Endothelial cell of umbilical vein (primary cell): ENCODE data around the gene CCDC187. TPM values are rescaled to one million over a fixed set of nuclear protein-coding genes. Genes with fewer than 3 reads are reported as not detected.

Experiments used
- BruUV-seq: library from RNA; stranded (reverse); fragments of 400-500 nt; replicated peaks from 2 replicates; lab custom pipeline; 2021; lab: Mats Ljungman, UMichigan
- CTCF ChIA-PET: fragments of 300-600, 350-600 bp; sonication (Branson Sonifier 250); formaldehyde crosslinking; loops from one replicate; lab custom pipeline; 2021; ENCODE audit warnings: antibody characterized with exemption, inconsistent platforms; lab: Charles Lee
- POLR2A ChIA-PET: fragments of 300-600, 350-600 bp; sonication (Branson Sonifier 250); formaldehyde crosslinking; loops from one replicate; lab custom pipeline; 2021; ENCODE audit warnings: antibody characterized with exemption, inconsistent platforms; lab: Charles Lee
- DNase-seq: peaks from one replicate; pipeline ENCODE4 v3.0.0-alpha.2; 2011; ENCODE audit warnings: low read depth, low spot score
- FAIRE-seq: peaks from 2 replicates; lab custom pipeline; 2011; peaks lifted over from hg19 to GRCh38; lab: Jason Lieb, UNC
- H2AFZ ChIP-seq: 2 replicates; pipeline ENCODE4 v1.6.0; 2012; ENCODE audit warnings: low read depth, low read length, control low read depth, inconsistent platforms
- H3K27ac ChIP-seq: 2 replicates; pipeline ENCODE4 v1.5.1; 2011; ENCODE audit warnings: low read depth, mild to moderate bottlenecking, control low read depth, low read length, moderate library complexity; ENCODE audit not compliant: insufficient read depth
- H3K27me3 ChIP-seq, 2 experiments: 2 replicates each; pipeline versions ENCODE4 v1.6.0 to v1.6.1; 2011; ENCODE audit warnings: low read length in 2 of 2, mixed read lengths in 1 of 2; ENCODE audit not compliant: control insufficient read depth in 2 of 2, insufficient read depth in 2 of 2
- H3K36me3 ChIP-seq, 2 experiments: 2 replicates in 1 of 2; 3 replicates in 1 of 2; pipeline ENCODE4 v1.5.1; 2011; ENCODE audit warnings: low read length in 2 of 2, mild to moderate bottlenecking in 1 of 2, moderate library complexity in 1 of 2; ENCODE audit not compliant: control insufficient read depth in 2 of 2, insufficient read depth in 2 of 2; ENCODE audit errors: extremely low read depth in 1 of 2
- H3K4me1 ChIP-seq: 3 replicates; pipeline ENCODE4 v1.5.1; 2011; ENCODE audit warnings: mild to moderate bottlenecking, low read length; ENCODE audit not compliant: control insufficient read depth, insufficient read depth; ENCODE audit errors: extremely low read depth
- H3K4me2 ChIP-seq: 2 replicates; pipeline ENCODE4 v1.6.1; 2011; ENCODE audit warnings: low read length, control low read depth, mixed read lengths; ENCODE audit not compliant: insufficient read depth
- H3K4me3 ChIP-seq, 3 experiments: fragments of 200-600 bp in 1 of 3; sonication (generic), shearing (Covaris generic) in 1 of 3; replicated peaks in 1 of 3; 2 replicates each; pipeline ENCODE4 v1.5.1; 2011 to 2016; ENCODE audit warnings: control low read depth in 3 of 3, low read length in 3 of 3, mild to moderate bottlenecking in 2 of 3, inconsistent platforms in 1 of 3, low read depth in 1 of 3, moderate library complexity in 1 of 3; ENCODE audit not compliant: insufficient read depth in 1 of 3
- H3K79me2 ChIP-seq: 2 replicates; pipeline ENCODE4 v1.6.0; 2012; ENCODE audit warnings: low read length, inconsistent platforms; ENCODE audit not compliant: control insufficient read depth, insufficient read depth
- H3K9ac ChIP-seq: replicated peaks from 2 replicates; pipeline ENCODE3; 2011; ENCODE audit warnings: low read length, control low read depth; ENCODE audit not compliant: insufficient read depth; ENCODE audit errors: extremely low read depth
- H3K9me1 ChIP-seq: replicated peaks from 3 replicates; pipeline ENCODE4 v1.6.0; 2011; ENCODE audit warnings: mild to moderate bottlenecking, low read length; ENCODE audit not compliant: control insufficient read depth, insufficient read depth; ENCODE audit errors: extremely low read depth
- H3K9me3 ChIP-seq: replicated peaks from 2 replicates; pipeline ENCODE4 v1.5.1; 2012; ENCODE audit warnings: low read length, inconsistent platforms; ENCODE audit not compliant: control insufficient read depth, insufficient read depth
- H4K20me1 ChIP-seq: replicated peaks from 2 replicates; pipeline ENCODE3; 2011; ENCODE audit warnings: mild to moderate bottlenecking, low read length; ENCODE audit not compliant: control insufficient read depth, insufficient read depth; ENCODE audit errors: extremely low read depth
- EZH2 ChIP-seq: IDR thresholded peaks from 2 replicates; pipeline ENCODE4 v1.6.1; 2012; ENCODE audit warnings: borderline replicate concordance, low read depth, mild to moderate bottlenecking, moderate library complexity, low read length, inconsistent platforms; ENCODE audit not compliant: severe bottlenecking
- FOS ChIP-seq: IDR thresholded peaks from 2 replicates; pipeline ENCODE4 v1.6.1; 2011; ENCODE audit warnings: mild to moderate bottlenecking, low read length, moderate library complexity, borderline replicate concordance; ENCODE audit not compliant: insufficient read depth
- GATA2 ChIP-seq: IDR thresholded peaks from 2 replicates; pipeline ENCODE4 v1.7.0; 2011; ENCODE audit warnings: low read depth, mild to moderate bottlenecking, moderate library complexity, mixed read lengths, low read length; ENCODE audit not compliant: insufficient read length, insufficient read depth
- JUN ChIP-seq: IDR thresholded peaks from 2 replicates; pipeline ENCODE4 v1.6.1; 2011; ENCODE audit warnings: borderline replicate concordance, low read depth; ENCODE audit not compliant: insufficient read length, insufficient read depth
- MAX ChIP-seq: IDR thresholded peaks from 2 replicates; pipeline ENCODE4 v1.6.1; 2011; ENCODE audit not compliant: insufficient read depth, insufficient read length
- MYC ChIP-seq: IDR thresholded peaks from one replicate; pipeline ENCODE4 v1.6.1; 2011; ENCODE audit warnings: mild to moderate bottlenecking, low read depth, low read length
- POLR2A ChIP-seq: IDR thresholded peaks from 2 replicates; pipeline ENCODE4 v1.6.1; 2012; ENCODE audit warnings: low read depth, mild to moderate bottlenecking, control low read depth, low read length
- POLR2AphosphoS5 ChIP-seq: IDR thresholded peaks from 2 replicates; pipeline ENCODE4 v1.6.1; 2012; ENCODE audit warnings: low read depth, mild to moderate bottlenecking, control low read depth, low read length, moderate library complexity; ENCODE audit not compliant: insufficient read depth
- dilution Hi-C: fragments of 300-500 bp; cut with MboI; formaldehyde crosslinking; loops from one replicate; pipeline ENCODE4 v1.15.0; 2019; ENCODE audit warnings: low sequenced_read_pairs; ENCODE audit not compliant: extremely low pct_ligation_motif_present
- intact Hi-C: fragments of 100-400 bp; cut with micrococcal nuclease; formaldehyde crosslinking; loops from one replicate; pipeline ENCODE4 v1.10.0; 2022
- polyA plus RNA-seq, 4 experiments: library from polyadenylated mRNA; depleted of rRNA in 3 of 4; stranded (reverse) in 3 of 4; unstranded in 1 of 4; fragments of >200 nt; gene quantifications; 2 replicates each; pipeline versions ENCODE4 v1.2.1 to v1.2.3, GENCODE V29; 2011 to 2012; ENCODE audit warnings: missing spikeins in 1 of 4
- total RNA-seq: library from RNA; stranded (reverse); gene quantifications from 2 replicates; pipeline ENCODE4 v1.2.3, GENCODE V29; 2021
- TF ChIP-seq, protein P1 (sequence below), 2 donors: IDR thresholded peaks; 1 replicate in 1 of 2; 2 replicates in 1 of 2; pipeline ENCODE4 v1.5.1; 2011; ENCODE audit warnings: low read length in 2 of 2, mild to moderate bottlenecking in 2 of 2, moderate library complexity in 2 of 2, control low read depth in 1 of 2, inconsistent platforms in 1 of 2, low read depth in 1 of 2; ENCODE audit not compliant: insufficient read depth in 1 of 2; ENCODE audit errors: extremely low read depth in 1 of 2

Gene CCDC187
- total and polyA plus RNA-seq, 2 donors (not counting 3 experiments of a cell fraction or from before 2014, with no cell fraction given) = not detected

GRCh38 chr9:136337416-136338395, 33.8 kb upstream of the CCDC187 start:
- peaks cover 3% of the 10 kb centered on the region for H3K79me2 ChIP-seq
- H2AFZ ChIP-seq = no peak overlapping the region
- no peak for FAIRE-seq
- BruUV-seq = no TSS peak
- POLR2A ChIA-PET = no interaction called here
- TF ChIP-seq EZH2 = no peak
- TF ChIP-seq POLR2A = no peak
- no peak for TF ChIP-seq GATA2
- no peak for TF ChIP-seq FOS
- no peak for TF ChIP-seq MYC
- peaks cover 5 to 36% of the 10 kb centered on the region in 2 experiments for H3K36me3 ChIP-seq
- no peak overlapping the region for H3K27ac ChIP-seq
- H3K9ac ChIP-seq = no peak overlapping the region
- no peak overlapping the region for H3K4me2 ChIP-seq
- no peaks in the 10 kb centered on the region for H3K9me3 ChIP-seq
- no peaks in the 10 kb centered on the region for H3K9me1 ChIP-seq
- no peak for DNase-seq
- H4K20me1 ChIP-seq = no peaks in the 10 kb centered on the region
- dilution Hi-C loops (no loop called here), intact Hi-C loops (no loop called here)
- no peak overlapping the region for H3K4me3 ChIP-seq
- peaks cover 5% of the 10 kb centered on the region for H3K4me1 ChIP-seq
- no peaks in the 10 kb centered on the region for H3K27me3 ChIP-seq
- CTCF ChIA-PET = interaction anchor here (0.8 to 1.3 kb wide), 4 partner anchors 8 to 28 kb away, joined by 3 to 7 read pairs (median 3); no protein-coding TSS in a partner anchor

DNA sequence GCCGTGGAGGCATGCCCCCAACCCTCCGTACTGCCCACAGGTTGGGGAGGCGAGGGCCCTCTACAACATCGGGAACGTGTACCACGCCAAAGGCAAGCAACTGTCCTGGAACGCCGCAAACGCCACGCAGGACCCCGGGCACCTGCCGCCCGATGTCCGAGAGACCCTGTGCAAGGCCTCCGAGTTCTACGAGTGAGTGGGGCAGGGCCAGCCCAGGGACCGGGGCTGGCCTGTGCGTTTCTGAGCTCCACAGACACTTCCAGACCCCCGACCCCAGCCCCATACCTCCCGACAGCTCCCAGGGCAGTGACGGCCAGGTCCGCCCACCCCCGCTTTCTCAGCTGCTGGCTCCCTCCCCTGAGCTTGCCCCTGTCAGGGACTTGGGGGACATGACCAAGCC, 33.0 kb upstream of the CCDC187 start:
- dilution Hi-C loops = no loop called here
- Histone ChIP-seq H3K4me1 (no peaks in the 10 kb centered on the region), H2AFZ (no peak overlapping the region), H3K4me2 (no peak overlapping the region), H3K4me3 (no peak overlapping the region), H3K36me3 (peaks cover 5 to 36% of the 10 kb centered on the region in 2 experiments), H3K9me1 (no peaks in the 10 kb centered on the region), H3K9ac (no peak overlapping the region), H4K20me1 (no peaks in the 10 kb centered on the region), H3K27ac (no peak overlapping the region), H3K27me3 (no peaks in the 10 kb centered on the region), H3K79me2 (peaks cover 5% of the 10 kb centered on the region), H3K9me3 (no peaks in the 10 kb centered on the region)
- ChIA-PET CTCF (interaction anchor here (1.0 to 1.3 kb wide), 2 partner anchors 9 to 73 kb away, joined by 3 to 7 read pairs; no protein-coding TSS in a partner anchor), POLR2A (no interaction called here)
- FAIRE-seq = no peak
- DNase-seq = no peak
- TF ChIP-seq POLR2A (no peak), POLR2AphosphoS5 (no peak), FOS (no peak), MYC (no peak), EZH2 (no peak), GATA2 (no peak), MAX (no peak), JUN (no peak)
- TF ChIP-seq, protein P1, sequence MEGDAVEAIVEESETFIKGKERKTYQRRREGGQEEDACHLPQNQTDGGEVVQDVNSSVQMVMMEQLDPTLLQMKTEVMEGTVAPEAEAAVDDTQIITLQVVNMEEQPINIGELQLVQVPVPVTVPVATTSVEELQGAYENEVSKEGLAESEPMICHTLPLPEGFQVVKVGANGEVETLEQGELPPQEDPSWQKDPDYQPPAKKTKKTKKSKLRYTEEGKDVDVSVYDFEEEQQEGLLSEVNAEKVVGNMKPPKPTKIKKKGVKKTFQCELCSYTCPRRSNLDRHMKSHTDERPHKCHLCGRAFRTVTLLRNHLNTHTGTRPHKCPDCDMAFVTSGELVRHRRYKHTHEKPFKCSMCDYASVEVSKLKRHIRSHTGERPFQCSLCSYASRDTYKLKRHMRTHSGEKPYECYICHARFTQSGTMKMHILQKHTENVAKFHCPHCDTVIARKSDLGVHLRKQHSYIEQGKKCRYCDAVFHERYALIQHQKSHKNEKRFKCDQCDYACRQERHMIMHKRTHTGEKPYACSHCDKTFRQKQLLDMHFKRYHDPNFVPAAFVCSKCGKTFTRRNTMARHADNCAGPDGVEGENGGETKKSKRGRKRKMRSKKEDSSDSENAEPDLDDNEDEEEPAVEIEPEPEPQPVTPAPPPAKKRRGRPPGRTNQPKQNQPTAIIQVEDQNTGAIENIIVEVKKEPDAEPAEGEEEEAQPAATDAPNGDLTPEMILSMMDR (IDR thresholded peaks at IDR 0.05; ENCODE audit: extremely low read depth in 1 of 2, insufficient read depth in 1 of 2, low read depth in 1 of 2, low read length in 2 of 2) = no peak
- intact Hi-C loops = no loop called here
- no TSS peak for BruUV-seq
